ENCODE results near the gene GADL1.

GADL1 gene

DNA sequence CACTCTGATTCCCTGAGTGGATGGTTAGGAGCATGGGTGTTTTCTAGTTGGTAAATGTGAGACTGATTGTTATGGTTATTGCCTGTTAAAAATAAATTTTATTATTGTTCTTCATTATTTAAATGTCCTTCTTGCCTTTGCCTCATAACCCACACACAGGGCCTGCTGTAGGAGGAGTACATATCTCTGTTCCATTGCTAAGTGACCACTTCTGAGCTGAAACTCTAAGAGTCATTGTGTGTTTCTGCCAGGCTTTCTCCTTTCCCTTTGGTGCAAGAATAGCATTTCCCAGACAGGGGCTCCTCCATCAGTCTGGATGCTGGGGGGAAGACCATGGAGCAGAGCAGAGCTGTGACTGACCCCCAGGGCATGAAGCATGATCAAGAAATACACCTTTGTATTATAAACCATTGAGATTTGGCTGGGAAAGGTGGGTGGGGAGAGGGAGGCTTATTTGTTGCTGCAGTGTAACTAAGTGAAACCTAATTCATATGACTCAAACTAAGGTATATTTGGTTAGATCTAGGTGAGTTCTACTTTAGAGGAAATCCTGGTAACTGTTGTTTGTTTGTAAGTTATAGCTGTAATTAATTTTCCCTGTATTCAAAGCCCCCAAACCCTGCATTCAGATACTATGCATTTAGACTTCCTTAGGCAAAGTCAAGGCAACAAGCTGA, 150.7 kb downstream of the GADL1 start:
- TF ChIP-seq, protein P1, sequence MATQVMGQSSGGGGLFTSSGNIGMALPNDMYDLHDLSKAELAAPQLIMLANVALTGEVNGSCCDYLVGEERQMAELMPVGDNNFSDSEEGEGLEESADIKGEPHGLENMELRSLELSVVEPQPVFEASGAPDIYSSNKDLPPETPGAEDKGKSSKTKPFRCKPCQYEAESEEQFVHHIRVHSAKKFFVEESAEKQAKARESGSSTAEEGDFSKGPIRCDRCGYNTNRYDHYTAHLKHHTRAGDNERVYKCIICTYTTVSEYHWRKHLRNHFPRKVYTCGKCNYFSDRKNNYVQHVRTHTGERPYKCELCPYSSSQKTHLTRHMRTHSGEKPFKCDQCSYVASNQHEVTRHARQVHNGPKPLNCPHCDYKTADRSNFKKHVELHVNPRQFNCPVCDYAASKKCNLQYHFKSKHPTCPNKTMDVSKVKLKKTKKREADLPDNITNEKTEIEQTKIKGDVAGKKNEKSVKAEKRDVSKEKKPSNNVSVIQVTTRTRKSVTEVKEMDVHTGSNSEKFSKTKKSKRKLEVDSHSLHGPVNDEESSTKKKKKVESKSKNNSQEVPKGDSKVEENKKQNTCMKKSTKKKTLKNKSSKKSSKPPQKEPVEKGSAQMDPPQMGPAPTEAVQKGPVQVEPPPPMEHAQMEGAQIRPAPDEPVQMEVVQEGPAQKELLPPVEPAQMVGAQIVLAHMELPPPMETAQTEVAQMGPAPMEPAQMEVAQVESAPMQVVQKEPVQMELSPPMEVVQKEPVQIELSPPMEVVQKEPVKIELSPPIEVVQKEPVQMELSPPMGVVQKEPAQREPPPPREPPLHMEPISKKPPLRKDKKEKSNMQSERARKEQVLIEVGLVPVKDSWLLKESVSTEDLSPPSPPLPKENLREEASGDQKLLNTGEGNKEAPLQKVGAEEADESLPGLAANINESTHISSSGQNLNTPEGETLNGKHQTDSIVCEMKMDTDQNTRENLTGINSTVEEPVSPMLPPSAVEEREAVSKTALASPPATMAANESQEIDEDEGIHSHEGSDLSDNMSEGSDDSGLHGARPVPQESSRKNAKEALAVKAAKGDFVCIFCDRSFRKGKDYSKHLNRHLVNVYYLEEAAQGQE (IDR thresholded peaks at IDR 0.05; ENCODE audit: insufficient read depth in 1 of 2, low read depth in 2 of 2, low read length in 2 of 2), result no peak
- TF ChIP-seq SIN3A (IDR thresholded peaks at IDR 0.05; ENCODE audit: borderline replicate concordance, insufficient read depth, low read length) (no peak), FOXP2 (optimal IDR thresholded peaks at IDR 0.05; ENCODE audit: borderline replicate concordance, extremely low read depth, extremely low read length, insufficient read depth) (no peak), POLR2AphosphoS5 (IDR thresholded peaks at IDR 0.05; ENCODE audit: low read depth, low read length) (no peak), TAF1 (IDR thresholded peaks at IDR 0.05; ENCODE audit: borderline replicate concordance, insufficient read depth, low read length) (no peak)

DNA sequence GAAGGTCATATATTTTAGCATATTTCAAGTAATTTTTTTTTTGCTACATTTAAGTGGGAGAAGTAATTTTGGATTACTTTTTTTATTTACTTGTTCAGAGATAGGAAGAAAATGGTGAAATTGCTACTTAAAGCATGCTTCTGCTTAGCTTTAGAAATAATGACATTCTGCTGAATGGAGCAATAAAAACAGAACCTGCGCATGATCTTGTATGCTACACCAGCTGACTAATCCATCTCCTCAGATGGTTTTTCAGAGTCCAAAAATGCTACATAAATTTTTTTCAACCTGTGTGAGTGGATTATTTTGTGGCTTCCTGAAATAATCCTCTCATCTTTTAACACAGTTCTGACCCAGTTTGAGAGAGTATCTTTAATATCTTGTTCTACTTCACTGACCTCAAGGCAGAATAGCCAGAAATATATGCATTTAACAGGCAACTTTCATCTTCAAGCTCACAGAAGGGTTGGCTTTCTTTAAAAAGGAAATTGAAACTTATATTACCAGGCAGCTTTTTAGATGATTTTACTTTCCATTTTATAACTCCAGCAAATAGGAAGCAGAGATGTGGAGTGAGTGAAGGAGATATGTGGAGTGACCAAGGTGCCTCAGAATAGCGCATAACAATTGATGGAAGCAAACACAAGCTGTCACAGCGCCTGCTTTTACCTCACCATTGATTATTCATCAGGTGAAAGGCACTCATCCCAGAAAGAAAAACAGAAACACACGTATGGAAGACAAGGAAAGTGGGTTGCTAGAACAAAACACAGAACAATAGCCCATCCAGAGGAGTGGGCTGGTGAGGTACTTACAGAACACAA, 151.5 kb downstream of the GADL1 start:
- TF ChIP-seq POLR2AphosphoS5 (IDR thresholded peaks at IDR 0.05; ENCODE audit: low read depth, low read length), result no peak
- TF ChIP-seq FOXP2 (optimal IDR thresholded peaks at IDR 0.05; ENCODE audit: borderline replicate concordance, extremely low read depth, extremely low read length, insufficient read depth), result no peak
- TF ChIP-seq, protein P1 (IDR thresholded peaks at IDR 0.05; ENCODE audit: insufficient read depth in 1 of 2, low read depth in 2 of 2, low read length in 2 of 2), result no peak

DNA sequence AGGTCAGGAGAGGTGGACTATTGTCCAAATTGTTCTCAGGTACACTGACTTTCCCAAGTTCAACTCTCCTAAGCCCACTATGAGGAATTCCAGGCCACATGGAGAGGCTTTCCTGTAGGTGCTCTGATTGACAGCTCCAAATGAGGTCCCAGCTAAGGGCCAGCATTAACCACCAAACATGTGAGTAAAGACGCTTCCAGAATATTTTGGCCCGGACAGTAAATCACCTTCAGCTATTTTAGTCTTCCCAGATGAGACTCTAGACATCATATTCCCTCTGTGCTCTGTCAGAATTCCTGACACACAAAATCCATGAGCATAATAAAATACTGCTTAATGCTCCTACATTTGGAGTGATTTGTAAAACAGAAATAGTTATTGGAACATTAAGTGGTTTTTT, 152.6 kb downstream of the GADL1 start:
- TF ChIP-seq, protein P1 (IDR thresholded peaks at IDR 0.05; ENCODE audit: insufficient read depth in 1 of 2, low read depth in 2 of 2, low read length in 2 of 2), result no peak
- TF ChIP-seq FOXP2 (optimal IDR thresholded peaks at IDR 0.05; ENCODE audit: borderline replicate concordance, extremely low read depth, extremely low read length, insufficient read depth), result no peak

DNA sequence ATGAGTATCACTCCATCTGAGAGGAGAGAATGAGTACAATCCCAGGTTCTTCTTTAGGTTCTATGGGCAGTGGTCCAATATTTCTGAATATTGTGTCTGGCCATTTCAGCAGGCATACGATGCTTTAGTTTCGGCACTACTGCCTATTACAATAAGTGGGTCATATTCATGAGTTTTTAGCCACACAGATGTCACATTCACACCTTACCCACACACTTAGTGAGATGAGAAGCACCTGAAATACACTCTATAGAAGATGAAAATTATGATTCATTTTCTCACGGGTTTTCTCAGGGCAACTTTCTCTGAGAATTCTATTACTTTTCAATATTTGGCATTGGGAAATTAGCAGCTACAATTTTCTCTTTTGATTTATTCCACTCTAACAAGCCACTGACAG, 155.9 kb downstream of the GADL1 start:
- TF ChIP-seq SIN3A (IDR thresholded peaks at IDR 0.05; ENCODE audit: borderline replicate concordance, insufficient read depth, low read length) (no peak), TAF1 (IDR thresholded peaks at IDR 0.05; ENCODE audit: borderline replicate concordance, insufficient read depth, low read length) (no peak), FOXP2 (optimal IDR thresholded peaks at IDR 0.05; ENCODE audit: borderline replicate concordance, extremely low read depth, extremely low read length, insufficient read depth) (no peak)
- TF ChIP-seq, protein P1 (IDR thresholded peaks at IDR 0.05; ENCODE audit: insufficient read depth in 1 of 2, low read depth in 2 of 2, low read length in 2 of 2), result no peak

Data from PFSK-1 (cell line).